Adrenal gland (tissue), 5 donors: ENCODE results near the gene MBD3.

Experiments
- POLR2A ChIP-seq, 2 donors: fragments of 450-650 bp; IDR thresholded peaks; one replicate each; pipeline ENCODE4 v1.6.1; 2017; ENCODE audit warnings: antibody characterized with exemption in 2 of 2, mild to moderate bottlenecking in 2 of 2, moderate library complexity in 1 of 2
- TF ChIP-seq, protein P1 (sequence below), 6 experiments: fragments of 450-650 bp in 4 of 6; fragments of 200-600 bp in 2 of 6; sonication (generic) in 1 of 6; IDR thresholded peaks; 1 replicate in 5 of 6; 2 replicates in 1 of 6; pipeline versions ENCODE4 v1.5.1 to v1.8.0; 2016 to 2021; ENCODE audit warnings: antibody characterized with exemption in 6 of 6, mild to moderate bottlenecking in 2 of 6, moderate library complexity in 1 of 6
- donor health status: DM: no; HTN: no; CAD: no.

GRCh38 chr19:1620502-1620901 lies 27.8 kb upstream of the MBD3 start:
- TF ChIP-seq, protein P1, sequence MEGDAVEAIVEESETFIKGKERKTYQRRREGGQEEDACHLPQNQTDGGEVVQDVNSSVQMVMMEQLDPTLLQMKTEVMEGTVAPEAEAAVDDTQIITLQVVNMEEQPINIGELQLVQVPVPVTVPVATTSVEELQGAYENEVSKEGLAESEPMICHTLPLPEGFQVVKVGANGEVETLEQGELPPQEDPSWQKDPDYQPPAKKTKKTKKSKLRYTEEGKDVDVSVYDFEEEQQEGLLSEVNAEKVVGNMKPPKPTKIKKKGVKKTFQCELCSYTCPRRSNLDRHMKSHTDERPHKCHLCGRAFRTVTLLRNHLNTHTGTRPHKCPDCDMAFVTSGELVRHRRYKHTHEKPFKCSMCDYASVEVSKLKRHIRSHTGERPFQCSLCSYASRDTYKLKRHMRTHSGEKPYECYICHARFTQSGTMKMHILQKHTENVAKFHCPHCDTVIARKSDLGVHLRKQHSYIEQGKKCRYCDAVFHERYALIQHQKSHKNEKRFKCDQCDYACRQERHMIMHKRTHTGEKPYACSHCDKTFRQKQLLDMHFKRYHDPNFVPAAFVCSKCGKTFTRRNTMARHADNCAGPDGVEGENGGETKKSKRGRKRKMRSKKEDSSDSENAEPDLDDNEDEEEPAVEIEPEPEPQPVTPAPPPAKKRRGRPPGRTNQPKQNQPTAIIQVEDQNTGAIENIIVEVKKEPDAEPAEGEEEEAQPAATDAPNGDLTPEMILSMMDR (IDR thresholded peaks at IDR 0.05), result no peak
- TF ChIP-seq POLR2A (IDR thresholded peaks at IDR 0.05), result no peak
